ENCODE data around the gene ACAD10.

ACAD10 gene

DNA sequence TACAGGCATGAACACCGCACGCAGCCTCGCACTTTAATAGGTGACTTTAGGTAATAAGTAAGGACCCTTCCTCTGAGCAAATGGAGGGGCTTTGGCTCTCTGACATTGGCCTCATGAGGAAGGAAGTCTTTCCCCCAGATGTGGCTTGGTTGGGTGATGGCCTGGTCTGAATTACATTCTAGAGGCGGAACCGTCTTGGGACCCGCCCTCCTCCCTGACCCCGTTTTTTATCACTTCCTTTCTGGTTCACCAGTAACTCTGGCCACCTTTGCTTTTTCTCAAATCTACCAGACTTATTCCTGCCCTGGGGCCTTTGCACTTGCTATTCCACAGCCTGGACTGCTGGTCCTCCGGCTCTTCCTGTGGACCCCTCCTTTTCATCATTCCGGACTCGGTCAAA lies 94.3 kb downstream of the ACAD10 start:
- no peak for DNase-seq

- DNase-seq: no peak
Observed at GRCh38 chr12:111780615-111781014, 94.8 kb downstream of the ACAD10 start.

DNA sequence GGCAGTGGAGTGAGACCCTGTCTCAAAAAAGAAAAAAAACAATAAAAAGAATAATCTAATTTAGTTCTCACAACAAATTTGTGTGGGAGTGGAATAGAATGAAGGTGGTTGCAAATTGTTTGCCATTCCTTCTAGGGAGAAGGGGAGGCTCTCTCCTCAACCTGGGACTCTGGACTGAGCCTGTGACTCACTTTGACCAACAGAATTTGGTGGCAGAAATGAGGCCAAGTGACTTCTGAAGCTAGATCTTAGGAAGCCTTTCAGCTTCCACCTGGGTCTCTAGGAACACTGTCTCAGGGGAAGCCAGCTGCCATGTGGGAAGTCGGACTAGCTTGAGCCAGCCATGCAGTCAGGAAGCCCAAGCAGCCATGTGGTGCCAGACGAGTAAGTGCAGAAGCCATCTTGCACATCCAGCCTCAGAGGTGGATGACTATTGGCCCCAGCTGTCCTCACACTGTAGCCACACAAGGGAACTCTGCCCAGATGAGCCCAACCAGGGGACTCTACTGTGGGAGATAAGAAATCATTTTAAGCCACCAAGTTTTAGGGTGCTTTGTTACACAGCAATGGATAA lies 95.3 kb downstream of the ACAD10 start:
- no peak for DNase-seq

GRCh38 chr12:111783046-111783445 lies 97.2 kb downstream of the ACAD10 start:
- no peak for DNase-seq

DNA sequence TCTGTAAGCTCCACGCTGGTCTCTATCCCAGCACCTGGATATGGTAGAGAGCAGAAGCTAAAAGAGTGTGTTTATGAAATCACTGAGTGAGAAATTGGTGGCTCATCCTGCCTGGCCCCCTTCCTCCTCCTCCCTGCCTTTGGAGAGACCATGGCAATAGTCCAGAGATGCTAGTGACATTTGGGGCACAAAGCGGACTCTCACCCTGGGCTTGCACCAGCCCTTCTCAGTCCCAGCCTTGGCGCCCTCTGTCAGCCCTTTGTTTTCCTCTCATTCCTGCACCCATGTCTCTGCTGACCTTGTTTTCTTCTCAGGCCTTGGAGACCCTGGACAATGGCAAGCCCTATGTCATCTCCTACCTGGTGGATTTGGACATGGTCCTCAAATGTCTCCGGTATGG lies 99.1 kb downstream of the ACAD10 start:
- DNase-seq: no peak

GRCh38 chr12:111785651-111786050 lies 99.8 kb downstream of the ACAD10 start:
- DNase-seq: no peak

DNA sequence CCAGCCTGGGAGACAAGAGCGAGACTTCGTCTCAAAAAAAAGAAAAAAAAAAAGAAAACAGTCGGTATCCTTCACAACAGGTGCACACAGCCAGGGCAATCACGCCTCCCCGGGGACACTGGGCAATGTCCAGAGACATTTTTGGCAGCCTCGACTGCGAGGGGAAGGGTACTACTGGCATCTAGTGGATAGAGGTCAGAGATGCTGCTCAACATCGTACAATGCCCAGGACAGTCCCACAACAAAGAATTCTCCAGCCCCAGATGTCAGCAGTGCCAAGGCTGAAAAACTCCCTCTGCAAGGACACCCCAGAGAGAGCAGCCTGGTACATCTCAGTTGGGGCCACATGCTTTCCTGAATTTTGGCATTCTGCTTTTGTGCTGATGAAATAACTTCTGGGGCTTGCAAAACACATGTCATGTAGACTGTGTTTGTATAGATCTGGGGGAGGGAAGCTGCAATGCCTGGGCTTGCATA lies 102.4 kb downstream of the ACAD10 start:
- DNase-seq: no peak

DNA sequence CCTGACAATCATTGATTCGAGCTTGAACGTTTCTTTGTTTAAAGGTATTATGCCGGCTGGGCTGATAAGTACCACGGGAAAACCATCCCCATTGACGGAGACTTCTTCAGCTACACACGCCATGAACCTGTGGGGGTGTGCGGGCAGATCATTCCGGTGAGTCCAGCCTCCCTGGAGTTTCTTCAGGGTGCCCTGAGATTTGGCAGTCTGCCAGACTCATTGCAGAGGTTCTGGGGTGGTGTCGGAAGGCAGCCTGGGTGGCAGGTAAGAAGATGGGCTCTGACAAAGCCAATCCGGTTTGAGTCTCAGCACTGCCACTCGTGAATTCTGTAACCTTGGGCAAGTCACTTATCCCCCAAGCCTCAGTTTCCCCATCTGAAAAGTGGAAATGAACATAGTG lies 103.9 kb downstream of the ACAD10 start:
- no peak for DNase-seq

DNA sequence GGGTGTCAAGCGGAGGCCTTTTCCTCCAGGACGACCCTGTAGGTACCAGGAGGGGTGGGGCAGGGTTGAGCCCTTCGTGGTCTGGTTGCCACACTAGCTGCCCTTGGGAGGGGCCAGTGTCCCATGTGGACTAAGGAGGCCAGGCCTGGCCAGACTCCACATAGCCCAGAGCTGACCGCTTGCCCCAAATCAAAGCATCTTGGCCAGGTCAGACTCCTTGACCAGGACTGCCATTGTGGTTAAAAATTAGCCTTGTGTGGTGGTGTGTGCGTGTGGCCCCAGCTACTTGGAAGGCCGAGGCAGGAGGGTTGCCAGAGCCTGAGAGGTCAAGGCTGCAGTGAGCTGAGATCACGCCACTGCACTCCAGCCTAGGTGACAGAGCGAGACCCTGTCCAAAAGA lies 105.7 kb downstream of the ACAD10 start:
- no peak for DNase-seq

DNA sequence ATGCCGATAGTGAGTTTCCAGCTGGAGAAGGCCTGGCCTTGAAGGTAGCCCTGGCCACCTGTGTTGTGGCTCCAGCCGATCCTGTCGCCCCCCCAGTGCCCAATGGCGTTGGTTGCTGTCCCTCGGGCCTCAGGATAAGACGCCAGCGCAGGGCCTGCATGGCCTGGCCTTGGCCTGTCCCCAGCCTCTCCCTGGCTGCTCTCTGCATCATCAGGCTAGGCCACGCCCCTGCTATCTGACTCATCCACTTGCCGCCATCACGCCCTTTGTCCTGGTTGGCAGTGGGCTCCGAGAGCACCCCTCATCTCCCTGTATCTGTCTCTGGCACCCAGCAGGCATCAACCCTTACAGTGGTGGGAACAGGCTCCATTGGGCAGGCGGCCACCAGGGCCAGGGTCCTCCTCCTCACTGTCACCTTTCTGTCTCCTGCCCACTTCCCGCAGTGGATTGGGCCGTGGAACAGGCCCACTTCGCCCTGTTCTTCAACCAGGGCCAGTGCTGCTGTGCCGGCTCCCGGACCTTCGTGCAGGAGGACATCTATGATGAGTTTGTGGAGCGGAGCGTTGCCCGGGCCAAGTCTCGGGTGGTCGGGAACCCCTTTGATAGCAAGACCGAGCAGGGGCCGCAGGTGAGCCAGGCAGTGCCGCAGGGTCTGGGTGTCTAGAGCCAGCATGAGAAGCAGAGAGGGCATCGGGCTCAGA lies 106.5 kb downstream of the ACAD10 start:
- DNase-seq: no peak

DNA sequence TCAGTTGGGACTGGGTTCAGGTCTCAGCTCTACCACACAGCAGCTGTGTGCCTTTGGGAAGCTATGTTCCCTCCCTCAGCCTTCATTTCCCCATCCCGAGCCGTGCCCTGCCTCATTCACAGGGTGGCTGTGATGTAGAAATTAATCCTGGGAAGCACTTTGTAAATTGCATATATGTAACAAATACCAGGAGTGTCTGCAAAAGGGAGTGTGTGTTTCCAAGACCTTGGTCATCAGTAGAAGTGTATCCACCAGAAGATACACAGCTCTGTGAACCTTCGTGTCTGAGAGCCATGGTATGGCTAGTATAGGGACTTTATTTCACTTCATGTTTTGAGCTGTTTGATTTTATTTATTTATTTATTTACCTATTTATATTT lies 107.0 kb downstream of the ACAD10 start:
- DNase-seq: no peak

DNA sequence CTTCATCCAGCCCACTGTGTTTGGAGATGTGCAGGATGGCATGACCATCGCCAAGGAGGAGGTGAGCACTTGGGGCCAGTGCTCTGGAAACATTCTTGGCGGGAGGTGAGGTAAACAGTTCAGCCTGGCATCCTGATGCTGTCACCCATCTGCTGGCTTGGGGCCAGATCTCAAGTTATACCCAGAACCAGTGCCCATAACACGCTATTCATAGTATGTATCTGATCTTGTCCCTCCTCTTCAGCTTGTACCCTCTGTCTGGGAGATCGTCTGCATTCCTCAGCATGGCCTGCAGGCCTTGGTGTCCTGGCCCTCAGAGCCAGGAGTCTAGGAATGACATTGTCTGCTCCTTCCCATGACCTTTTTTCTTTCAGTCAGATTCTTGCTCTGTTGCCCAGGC lies 112.3 kb downstream of the ACAD10 start:
- DNase-seq: no peak

- no peak for DNase-seq
Observed at GRCh38 chr12:111799758-111800157, 113.9 kb downstream of the ACAD10 start.

- no peak for DNase-seq
Observed at GRCh38 chr12:111803038-111803626, 117.3 kb downstream of the ACAD10 start.

GRCh38 chr12:111803851-111804250 lies 118.0 kb downstream of the ACAD10 start:
- no peak for DNase-seq

GRCh38 chr12:111806304-111806703 lies 120.5 kb downstream of the ACAD10 start:
- no peak for DNase-seq

Measured in stimulated activated CD4-positive, alpha-beta T cell treated with anti-CD3 and anti-CD28 coated beads, Interleukin-4, amount 100 ng/mL, for 24 hours (primary cell).